Neuronal stem cell (in vitro differentiated cells): ENCODE results near the gene BID.

Source experiments
- DNase-seq: peaks from one replicate; pipeline ENCODE4 v3.0.0-alpha.2; 2013; ENCODE audit warnings: low spot score
- H2AFZ ChIP-seq: one replicate; pipeline ENCODE4 v1.6.1; 2013; ENCODE audit warnings: mild to moderate bottlenecking, low read length, inconsistent platforms
- H2AK5ac ChIP-seq: 2 replicates; pipeline ENCODE4 v1.6.1; 2013; ENCODE audit warnings: low read depth, mild to moderate bottlenecking, inconsistent platforms, low read length, moderate library complexity, mixed read lengths
- H2BK120ac ChIP-seq: 2 replicates; pipeline ENCODE4 v1.6.1; 2013; ENCODE audit warnings: low read depth, mild to moderate bottlenecking, inconsistent platforms, low read length, moderate library complexity, mixed read lengths
- H2BK12ac ChIP-seq: one replicate; pipeline ENCODE4 v1.6.1; 2013; ENCODE audit warnings: low read length, inconsistent platforms
- H2BK15ac ChIP-seq: 2 replicates; pipeline ENCODE4 v1.6.1; 2013; ENCODE audit warnings: mild to moderate bottlenecking, low read length, inconsistent platforms, mixed read lengths
- H2BK5ac ChIP-seq: one replicate; pipeline ENCODE4 v1.6.1; 2013; ENCODE audit warnings: inconsistent platforms, mild to moderate bottlenecking, low read length, moderate library complexity
- H3K14ac ChIP-seq: one replicate; pipeline ENCODE4 v1.6.1; 2013; ENCODE audit warnings: low read length, inconsistent platforms
- H3K18ac ChIP-seq: 2 replicates; pipeline ENCODE4 v1.6.1; 2013; ENCODE audit warnings: low read length, inconsistent platforms
- H3K23ac ChIP-seq: 2 replicates; pipeline ENCODE4 v1.6.1; 2013; ENCODE audit warnings: low read depth, mild to moderate bottlenecking, mixed read lengths, low read length, inconsistent platforms; ENCODE audit not compliant: poor library complexity
- H3K27ac ChIP-seq: replicated peaks from 3 replicates; pipeline ENCODE4 v1.5.1; 2013; ENCODE audit warnings: low read length, inconsistent platforms
- H3K27me3 ChIP-seq, 3 experiments: 2 replicates each; pipeline ENCODE4 v1.6.1; 2013; ENCODE audit warnings: low read length in 3 of 3, mild to moderate bottlenecking in 2 of 3, inconsistent platforms in 1 of 3, low read depth in 1 of 3, mixed read lengths in 1 of 3, moderate library complexity in 1 of 3; ENCODE audit not compliant: control insufficient read depth in 3 of 3, insufficient read depth in 3 of 3
- H3K36me3 ChIP-seq, 2 donors: replicated peaks in 1 of 2; 2 replicates each; pipeline ENCODE4 v1.6.1; 2013; ENCODE audit warnings: low read length in 2 of 2; ENCODE audit not compliant: control insufficient read depth in 2 of 2, insufficient read depth in 2 of 2
- H3K4ac ChIP-seq: 2 replicates; pipeline ENCODE4 v1.6.1; 2013; ENCODE audit warnings: inconsistent platforms, mild to moderate bottlenecking, low read length, moderate library complexity
- H3K4me1 ChIP-seq, 2 donors: 1 replicate in 1 of 2; 2 replicates in 1 of 2; pipeline ENCODE4 v1.6.1; 2013; ENCODE audit warnings: low read length in 2 of 2, low read depth in 1 of 2; ENCODE audit not compliant: control insufficient read depth in 2 of 2, insufficient read depth in 1 of 2
- H3K4me2 ChIP-seq: one replicate; pipeline ENCODE4 v1.6.1; 2013; ENCODE audit warnings: mild to moderate bottlenecking, low read length, inconsistent platforms; ENCODE audit not compliant: insufficient read depth, poor library complexity, severe bottlenecking
- H3K4me3 ChIP-seq, 2 donors: 2 replicates each; pipeline ENCODE4 v1.5.1; 2013; ENCODE audit warnings: low read length in 2 of 2, mild to moderate bottlenecking in 2 of 2, inconsistent platforms in 1 of 2, moderate library complexity in 1 of 2
- H3K79me1 ChIP-seq: one replicate; pipeline ENCODE4 v1.6.1; 2013; ENCODE audit warnings: low read depth, mild to moderate bottlenecking, inconsistent platforms, low read length, moderate library complexity
- H3K9ac ChIP-seq: one replicate; pipeline ENCODE4 v1.6.1; 2013; ENCODE audit warnings: mild to moderate bottlenecking, low read depth, low read length, inconsistent platforms; ENCODE audit not compliant: poor library complexity
- H3K9me3 ChIP-seq, 2 donors: replicated peaks in 1 of 2; 2 replicates each; pipeline versions ENCODE3 to v1.6.1; 2013; ENCODE audit warnings: low read length in 2 of 2, mild to moderate bottlenecking in 2 of 2, inconsistent platforms in 1 of 2, low read depth in 1 of 2, mixed read lengths in 1 of 2, moderate library complexity in 1 of 2; ENCODE audit not compliant: control insufficient read depth in 2 of 2, insufficient read depth in 1 of 2
- H4K8ac ChIP-seq: one replicate; pipeline ENCODE4 v1.6.1; 2013; ENCODE audit warnings: low read depth, mild to moderate bottlenecking, inconsistent platforms, low read length, moderate library complexity
- H4K91ac ChIP-seq: one replicate; pipeline ENCODE4 v1.6.1; 2013; ENCODE audit warnings: low read length, low read depth, mild to moderate bottlenecking, inconsistent platforms; ENCODE audit not compliant: poor library complexity
- WGBS, 2 donors: extraction: QIAGEN DNeasy Blood & Tissue Kit; methylation state at CpG; one replicate each; pipeline ENCODE4 v1.1.7; 2013; ENCODE audit warnings: missing lambda C conversion rate in 2 of 2, mixed read lengths in 1 of 2; ENCODE audit not compliant: insufficient read length in 2 of 2, insufficient replicate concordance in 1 of 2; ENCODE audit errors: extremely low coverage in 2 of 2; 5-methylcytosine and 5-hydroxymethylcytosine counted together

BID gene

DNA sequence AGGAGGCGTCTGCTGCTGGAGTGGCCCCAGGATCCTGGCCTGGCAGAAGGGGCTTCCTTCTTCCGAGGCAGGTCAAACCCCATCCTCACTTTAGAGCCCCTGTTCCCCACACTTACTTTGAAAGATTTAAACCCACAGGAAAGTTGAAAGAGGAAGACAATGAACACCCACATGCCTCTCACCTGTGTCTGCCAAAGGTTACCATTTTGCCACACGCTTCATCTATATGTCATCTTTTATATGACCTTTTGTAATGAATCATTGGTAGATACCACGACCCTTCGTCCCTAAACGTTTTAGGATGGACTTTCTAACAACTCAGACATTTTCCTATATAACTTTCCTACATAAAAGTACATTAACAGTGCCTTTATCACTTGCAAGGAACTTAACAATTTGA lies 39.8 kb upstream of the BID start:
- WGBS, 2 donors = no CpG with 5 or more reads among the region's 6 CpGs
- H4K8ac ChIP-seq = no peak overlapping the region
- no peak overlapping the region for H3K27ac ChIP-seq
- H2BK12ac ChIP-seq = no peak overlapping the region
- H4K91ac ChIP-seq = no peak overlapping the region
- peaks cover 16 to 45% of the 10 kb centered on the region in 2 donors for H3K36me3 ChIP-seq
- H3K9me3 ChIP-seq = no peaks in the 10 kb centered on the region
- no peak overlapping the region for H2BK5ac ChIP-seq
- H3K4me1 ChIP-seq = no peaks in the 10 kb centered on the region
- no peak overlapping the region for H3K18ac ChIP-seq
- peaks cover 2% of the 10 kb centered on the region for H3K79me1 ChIP-seq
- no peak overlapping the region for H3K9ac ChIP-seq
- no peak overlapping the region for H3K23ac ChIP-seq
- DNase-seq = no peak
- H3K4me2 ChIP-seq = no peak overlapping the region
- H2AFZ ChIP-seq = no peak overlapping the region
- H3K4ac ChIP-seq = no peak overlapping the region
- H3K4me3 ChIP-seq = no peak overlapping the region
- no peak overlapping the region for H2BK15ac ChIP-seq
- no peaks in the 10 kb centered on the region for H3K27me3 ChIP-seq
- no peak overlapping the region for H3K14ac ChIP-seq
- no peak overlapping the region for H2BK120ac ChIP-seq
- H2AK5ac ChIP-seq = no peak overlapping the region

GRCh38 chr22:17811119-17811518 lies 36.9 kb upstream of the BID start:
- Histone ChIP-seq H3K27ac (no peak overlapping the region), H2AK5ac (no peak overlapping the region), H3K23ac (no peak overlapping the region), H3K4me1 (no peaks in the 10 kb centered on the region), H2BK5ac (no peak overlapping the region), H3K4ac (no peak overlapping the region), H4K8ac (no peak overlapping the region), H3K18ac (peak overlapping the region; percentile 20), H2BK12ac (no peak overlapping the region), H3K27me3 (no peaks in the 10 kb centered on the region), H4K91ac (no peak overlapping the region), H3K4me3 (no peak overlapping the region), H3K4me2 (no peak overlapping the region), H2BK15ac (no peak overlapping the region), H3K9ac (no peak overlapping the region), H3K9me3 (no peaks in the 10 kb centered on the region), H3K79me1 (peaks cover 2% of the 10 kb centered on the region), H2BK120ac (no peak overlapping the region), H3K14ac (no peak overlapping the region), H3K36me3 (peaks cover 26 to 51% of the 10 kb centered on the region in 2 donors), H2AFZ (no peak overlapping the region)
- no peak for DNase-seq
- WGBS, 2 donors = no CpG with 5 or more reads among the region's 4 CpGs

- H2BK15ac ChIP-seq = no peak overlapping the region
- H4K8ac ChIP-seq = no peak overlapping the region
- no peak overlapping the region for H3K4me2 ChIP-seq
- no peaks in the 10 kb centered on the region for H3K27me3 ChIP-seq
- H3K27ac ChIP-seq = no peak overlapping the region
- no peak overlapping the region for H2BK5ac ChIP-seq
- peaks cover 2% of the 10 kb centered on the region for H3K79me1 ChIP-seq
- H4K91ac ChIP-seq = no peak overlapping the region
- no peaks in the 10 kb centered on the region for H3K4me1 ChIP-seq
- DNase-seq = no peak
- H3K4me3 ChIP-seq = no peak overlapping the region
- H2AFZ ChIP-seq = no peak overlapping the region
- H2BK120ac ChIP-seq = no peak overlapping the region
- no peak overlapping the region for H2BK12ac ChIP-seq
- peak overlapping the region; percentile 1 for H3K14ac ChIP-seq
- H2AK5ac ChIP-seq = no peak overlapping the region
- H3K9ac ChIP-seq = no peak overlapping the region
- peaks cover 26 to 51% of the 10 kb centered on the region in 2 donors for H3K36me3 ChIP-seq
- H3K23ac ChIP-seq = no peak overlapping the region
- no CpG with 5 or more reads among the region's 12 CpGs for WGBS, 2 donors
- peak overlapping the region; percentile 13 for H3K4ac ChIP-seq
- no peaks in the 10 kb centered on the region for H3K9me3 ChIP-seq
- H3K18ac ChIP-seq = peak overlapping the region; percentile 20
Observed at GRCh38 chr22:17810570-17811116, 36.4 kb upstream of the BID start.

DNA sequence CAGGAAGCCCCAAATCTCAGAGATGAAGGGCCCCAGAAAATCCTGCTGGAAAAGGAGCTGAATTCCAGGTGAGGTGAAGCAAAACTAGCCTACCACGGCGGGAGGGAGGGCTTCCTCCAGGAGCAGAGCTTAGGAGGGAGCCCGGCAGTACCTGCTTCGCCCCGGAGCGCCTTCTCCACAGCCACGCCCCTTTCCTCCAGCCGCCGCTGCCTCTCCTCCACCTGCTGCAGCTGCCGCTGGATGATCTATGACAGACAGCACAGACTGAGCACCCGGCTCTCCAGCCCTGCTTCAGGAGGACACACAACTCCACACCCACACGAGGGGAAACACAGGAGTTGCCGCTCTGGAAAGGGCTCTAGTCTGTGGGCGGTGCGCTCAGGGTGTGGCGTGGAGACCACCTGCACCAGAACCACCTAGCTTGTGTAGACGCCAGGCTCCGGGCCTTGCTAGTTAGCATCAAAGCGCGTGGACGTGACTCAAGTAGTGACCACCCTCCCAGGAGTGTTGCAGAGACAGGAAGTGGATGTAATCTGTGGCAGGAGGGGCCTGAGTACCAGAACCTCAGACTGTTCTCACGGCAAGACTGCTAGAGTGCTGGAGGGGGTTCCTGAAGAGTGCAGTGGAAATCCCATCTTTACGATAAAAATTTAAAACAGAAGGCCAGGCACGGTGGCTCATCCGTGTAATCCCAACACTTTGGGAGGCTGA lies 34.6 kb upstream of the BID start:
- Histone ChIP-seq H3K36me3 (peaks cover 28 to 50% of the 10 kb centered on the region in 2 donors), H3K14ac (peak overlapping the region; percentile 47), H3K27me3 (no peaks in the 10 kb centered on the region), H2BK12ac (no peak overlapping the region), H3K9me3 (no peaks in the 10 kb centered on the region), H3K4me2 (no peak overlapping the region), H2BK5ac (peak overlapping the region; percentile 42), H3K9ac (no peak overlapping the region), H3K27ac (no peak overlapping the region), H4K91ac (no peak overlapping the region), H2BK120ac (no peak overlapping the region), H3K4me3 (no peak overlapping the region), H3K18ac (peak overlapping the region; percentile 35), H3K4ac (no peak overlapping the region), H4K8ac (no peak overlapping the region), H2AK5ac (no peak overlapping the region), H3K4me1 (peaks cover 0 to 5% of the 10 kb centered on the region in 2 donors), H3K23ac (no peak overlapping the region), H3K79me1 (peaks cover 2% of the 10 kb centered on the region), H2BK15ac (no peak overlapping the region), H2AFZ (no peak overlapping the region)
- no CpG with 5 or more reads among the region's 25 CpGs for WGBS, 2 donors
- no peak for DNase-seq
